Karpas-422 (cell line): ENCODE results near the gene LGI1. TPM values are rescaled to one million over a fixed set of nuclear protein-coding genes. Genes with fewer than 3 reads are reported as not detected.

Experiments used
- DNase-seq: peaks from one replicate; pipeline ENCODE4 v3.0.0-alpha.2; 2015
- H2AFZ ChIP-seq: fragments of 200-600 bp; sonication (generic); 2 replicates; pipeline ENCODE4 v1.6.1; 2014; ENCODE audit warnings: antibody characterized with exemption, low read length, mixed read lengths
- H3K27ac ChIP-seq: fragments of 200-600 bp; sonication (generic); 2 replicates; pipeline ENCODE4 v1.5.1; 2014; ENCODE audit warnings: mild to moderate bottlenecking, low read length, moderate library complexity
- H3K27me3 ChIP-seq: fragments of 200-600 bp; sonication (generic); 2 replicates; pipeline ENCODE4 v1.6.1; 2014; ENCODE audit warnings: low read length, mixed read lengths
- H3K36me3 ChIP-seq: fragments of 200-600 bp; sonication (generic); 2 replicates; pipeline ENCODE4 v1.6.1; 2014; ENCODE audit warnings: low read length, mixed read lengths; ENCODE audit not compliant: insufficient read depth
- H3K4me1 ChIP-seq: fragments of 200-600 bp; sonication (generic); 2 replicates; pipeline ENCODE4 v1.6.1; 2014; ENCODE audit warnings: mild to moderate bottlenecking, low read length, mixed read lengths
- H3K4me2 ChIP-seq: fragments of 200-600 bp; sonication (generic); 2 replicates; pipeline ENCODE4 v1.6.1; 2014; ENCODE audit warnings: low read length, low read depth, mild to moderate bottlenecking; ENCODE audit not compliant: poor library complexity, severe bottlenecking
- H3K4me3 ChIP-seq: fragments of 200-600 bp; sonication (generic); 2 replicates; pipeline ENCODE4 v1.5.1; 2014; ENCODE audit warnings: mild to moderate bottlenecking, antibody characterized with exemption, low read length, mixed read lengths
- H3K79me2 ChIP-seq: fragments of 200-600 bp; sonication (generic); 2 replicates; pipeline ENCODE4 v1.6.1; 2014; ENCODE audit warnings: mild to moderate bottlenecking, low read length, mixed read lengths
- H3K9ac ChIP-seq: fragments of 200-600 bp; sonication (generic); 2 replicates; pipeline ENCODE4 v1.6.0; 2014; ENCODE audit warnings: low read length
- H3K9me2 ChIP-seq: fragments of 200-600 bp; sonication (generic), shearing (Covaris generic); replicated peaks from 2 replicates; pipeline ENCODE4 v1.6.0; 2014; ENCODE audit warnings: mild to moderate bottlenecking, low read length, moderate library complexity; ENCODE audit not compliant: insufficient read depth
- H3K9me3 ChIP-seq: fragments of 300-700, 200-600 bp; sonication (generic); 2 replicates; pipeline ENCODE4 v1.6.1; 2014; ENCODE audit warnings: low read length, mixed read lengths
- H4K20me1 ChIP-seq: fragments of 200-600 bp; sonication (generic); 2 replicates; pipeline ENCODE4 v1.6.1; 2014; ENCODE audit warnings: mild to moderate bottlenecking, antibody characterized with exemption, low read length, low read depth; ENCODE audit not compliant: insufficient read depth
- total RNA-seq: library from RNA; depleted of rRNA; stranded (reverse); fragments of >200 nt; shearing (Covaris generic); gene quantifications from 2 replicates; pipeline ENCODE4 v1.2.3, GENCODE V29; 2014; ENCODE audit warnings: low replicate concordance

Gene LGI1
- total RNA-seq, 1 experiment from 2014 or later: not detected

DNA sequence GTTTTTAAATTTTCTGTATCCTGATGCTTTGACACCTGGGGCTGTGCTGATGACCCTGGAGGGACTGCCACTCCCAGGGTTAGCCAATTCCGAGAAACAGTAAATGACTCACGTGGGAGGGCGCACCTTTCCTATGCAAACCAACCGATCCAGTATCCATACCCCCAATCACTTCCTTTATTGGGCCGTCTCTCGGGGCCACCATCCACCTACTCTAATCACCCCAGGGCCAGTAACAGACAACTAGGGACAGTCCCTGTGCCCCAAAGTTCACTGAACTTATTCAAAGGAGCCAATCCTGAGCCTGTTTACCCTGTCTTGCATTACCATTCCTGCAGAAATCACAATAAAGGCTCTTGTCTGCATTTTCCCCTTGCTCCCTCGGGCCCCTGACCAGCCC lies 6.6 kb upstream of the LGI1 start:
- Histone ChIP-seq H3K4me2 (no peak overlapping the region), H3K79me2 (no peaks in the 10 kb centered on the region), H3K36me3 (no peaks in the 10 kb centered on the region)

DNA sequence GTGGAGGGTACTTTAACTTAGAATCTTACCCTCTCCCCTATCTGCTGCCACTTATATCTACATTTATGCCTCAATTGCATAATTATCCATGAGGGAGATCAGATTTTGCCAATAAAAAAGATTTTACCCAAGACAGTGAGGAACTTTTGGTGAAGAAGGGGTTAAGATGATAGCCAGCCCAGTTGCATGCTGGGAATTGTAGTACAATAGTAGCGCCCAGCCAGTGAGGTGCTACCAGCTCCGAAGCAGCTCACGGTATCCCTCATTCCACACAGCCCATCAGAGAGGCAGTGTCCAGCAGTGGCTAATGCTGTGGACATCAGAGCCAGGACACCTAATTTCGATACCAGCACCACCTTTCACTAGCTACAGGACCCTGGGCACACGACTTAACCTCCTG lies 5.9 kb upstream of the LGI1 start:
- H3K79me2 ChIP-seq: no peaks in the 10 kb centered on the region
- H4K20me1 ChIP-seq: no peaks in the 10 kb centered on the region
- H3K27me3 ChIP-seq: no peaks in the 10 kb centered on the region
- no peaks in the 10 kb centered on the region for H3K36me3 ChIP-seq
- no peak overlapping the region for H3K27ac ChIP-seq
- H3K4me3 ChIP-seq: no peak overlapping the region
- H3K9ac ChIP-seq: no peak overlapping the region
- no peak overlapping the region for H2AFZ ChIP-seq
- no peaks in the 10 kb centered on the region for H3K4me1 ChIP-seq
- peak overlapping the region; percentile 26 for H3K4me2 ChIP-seq
- peak; percentile 40 for DNase-seq
- H3K9me3 ChIP-seq: no peaks in the 10 kb centered on the region
- H3K9me2 ChIP-seq: no peaks in the 10 kb centered on the region

More for the DNA sequence above, 6.6 kb upstream of the LGI1 start:
- H3K4me3 ChIP-seq: no peak overlapping the region
- H3K9me2 ChIP-seq: no peaks in the 10 kb centered on the region
- H3K9me3 ChIP-seq: no peaks in the 10 kb centered on the region
- no peaks in the 10 kb centered on the region for H4K20me1 ChIP-seq
- no peaks in the 10 kb centered on the region for H3K4me1 ChIP-seq
- no peaks in the 10 kb centered on the region for H3K27me3 ChIP-seq
- H3K9ac ChIP-seq: no peak overlapping the region
- H2AFZ ChIP-seq: no peak overlapping the region
- no peak for DNase-seq
- H3K27ac ChIP-seq: no peak overlapping the region

DNA sequence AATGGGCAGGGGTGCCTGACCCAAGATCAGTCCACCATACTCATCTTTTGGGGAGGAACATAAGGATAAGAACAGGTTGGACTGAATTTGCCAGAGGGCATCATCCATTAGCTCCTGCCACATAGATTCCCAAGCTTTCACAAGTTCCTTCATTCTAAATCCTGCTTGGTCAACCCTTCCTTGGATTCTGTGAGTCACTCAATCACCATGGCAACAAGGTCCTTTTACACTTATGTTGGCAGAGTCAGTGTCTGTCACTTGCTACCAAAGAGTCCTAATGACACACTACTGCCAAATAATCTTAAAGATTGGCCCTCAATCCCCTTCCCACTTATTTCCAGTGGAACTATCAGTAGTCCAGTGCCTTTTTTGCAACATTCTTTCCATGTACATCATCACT lies 5.0 kb upstream of the LGI1 start:
- Histone ChIP-seq H3K79me2 (no peaks in the 10 kb centered on the region), H3K27me3 (no peaks in the 10 kb centered on the region), H3K4me3 (no peak overlapping the region), H3K4me2 (no peak overlapping the region), H4K20me1 (no peaks in the 10 kb centered on the region), H3K9me2 (no peaks in the 10 kb centered on the region), H3K27ac (no peak overlapping the region), H3K9ac (no peak overlapping the region), H3K4me1 (no peaks in the 10 kb centered on the region), H3K36me3 (no peaks in the 10 kb centered on the region), H3K9me3 (no peaks in the 10 kb centered on the region), H2AFZ (no peak overlapping the region)
- DNase-seq: no peak

DNA sequence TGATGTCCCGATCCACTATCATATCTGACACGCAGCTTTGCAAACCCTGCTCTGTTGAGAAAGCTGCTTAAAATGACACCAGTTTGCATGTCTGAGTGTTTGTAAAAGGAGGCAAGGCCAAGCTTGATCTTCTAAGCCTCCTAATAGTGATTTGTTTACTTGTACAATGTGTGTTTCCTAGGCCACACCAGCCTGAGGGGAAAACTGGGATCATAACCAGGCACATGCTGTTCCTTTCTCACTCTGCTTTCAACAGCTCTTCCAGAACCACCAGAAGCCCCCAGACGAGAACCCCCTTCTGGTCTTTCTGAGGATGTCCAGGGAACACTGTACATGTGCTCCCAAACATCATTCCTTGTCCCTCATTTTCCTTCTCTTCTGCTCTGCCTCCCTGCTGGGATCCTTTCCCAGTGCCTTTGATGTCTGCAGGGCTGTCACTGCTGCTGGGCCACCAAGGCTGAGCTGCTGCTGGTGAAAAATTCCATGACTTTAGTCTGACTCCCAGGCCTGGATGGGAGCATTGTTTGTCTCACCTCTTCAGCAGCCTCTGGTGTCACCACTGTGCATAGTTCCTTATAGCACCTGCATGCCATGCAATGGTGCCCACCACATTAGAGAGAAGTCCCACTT lies 4.0 kb upstream of the LGI1 start:
- Histone ChIP-seq H3K79me2 (no peaks in the 10 kb centered on the region), H3K36me3 (no peaks in the 10 kb centered on the region), H3K4me2 (no peak overlapping the region), H3K27me3 (no peaks in the 10 kb centered on the region), H3K9ac (no peak overlapping the region), H3K9me2 (no peaks in the 10 kb centered on the region), H2AFZ (no peak overlapping the region), H3K27ac (no peak overlapping the region), H3K9me3 (no peaks in the 10 kb centered on the region), H4K20me1 (no peaks in the 10 kb centered on the region), H3K4me3 (no peak overlapping the region), H3K4me1 (no peaks in the 10 kb centered on the region)
- DNase-seq: no peak

DNA sequence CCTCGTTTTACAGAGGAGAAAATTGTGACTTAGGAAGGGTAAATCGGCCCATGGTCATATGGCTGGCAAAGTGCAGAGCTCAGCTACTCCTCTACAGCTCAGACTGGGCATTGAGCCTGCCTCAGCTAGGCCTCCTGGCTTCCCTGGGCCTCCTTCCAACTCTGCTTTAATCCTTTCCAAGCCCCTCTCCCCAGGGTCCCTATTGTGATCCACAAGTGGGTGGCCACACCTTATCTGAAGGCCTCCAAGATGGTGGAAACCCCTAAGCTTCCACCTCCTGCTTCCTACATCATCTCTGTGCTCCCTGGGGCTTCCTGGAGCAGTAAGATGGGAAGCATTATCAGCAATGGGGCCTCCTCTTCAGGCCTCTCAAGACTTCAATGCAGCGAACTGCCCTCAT lies 3.0 kb upstream of the LGI1 start:
- DNase-seq: no peak
- Histone ChIP-seq H2AFZ (no peak overlapping the region), H3K27me3 (no peaks in the 10 kb centered on the region), H3K4me2 (no peak overlapping the region), H3K27ac (no peak overlapping the region), H3K9me2 (no peaks in the 10 kb centered on the region), H3K4me3 (no peak overlapping the region), H4K20me1 (no peaks in the 10 kb centered on the region), H3K36me3 (no peaks in the 10 kb centered on the region), H3K4me1 (no peaks in the 10 kb centered on the region), H3K79me2 (no peaks in the 10 kb centered on the region), H3K9me3 (no peaks in the 10 kb centered on the region), H3K9ac (no peak overlapping the region)

DNA sequence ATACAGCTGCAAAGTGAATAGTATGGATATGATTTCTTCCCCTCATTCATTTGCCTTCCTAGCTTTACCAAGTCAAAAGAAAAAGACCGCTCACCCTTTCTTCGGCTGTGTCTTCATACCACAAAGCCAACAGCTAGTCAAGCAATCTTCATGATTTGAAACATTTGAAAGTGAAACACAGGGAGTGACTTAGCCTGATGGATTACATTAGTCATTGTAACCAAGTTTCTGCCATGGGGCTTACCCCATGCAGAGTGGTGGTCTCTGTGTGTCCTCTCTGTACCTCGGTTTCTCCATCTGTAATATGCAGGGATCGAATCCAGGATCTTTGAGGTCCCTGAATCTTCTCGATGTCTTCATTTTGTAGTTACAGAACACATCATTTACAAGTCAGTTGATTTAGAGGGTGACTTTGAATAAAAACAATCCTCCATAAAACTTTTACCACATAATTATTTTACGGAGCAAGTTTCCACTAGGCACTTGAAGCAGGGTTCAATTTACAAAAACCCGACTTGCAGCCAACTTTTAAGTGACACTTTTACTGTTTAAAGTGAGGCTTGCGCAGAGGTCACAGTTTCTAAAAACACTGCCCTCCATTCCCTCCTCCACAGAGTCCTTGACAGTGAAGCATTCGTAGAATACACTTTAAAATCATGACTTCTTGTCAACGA lies 2.2 kb upstream of the LGI1 start:
- H3K9me2 ChIP-seq: no peaks in the 10 kb centered on the region
- no peak overlapping the region for H3K27ac ChIP-seq
- H2AFZ ChIP-seq: no peak overlapping the region
- no peaks in the 10 kb centered on the region for H3K27me3 ChIP-seq
- DNase-seq: no peak
- H3K9ac ChIP-seq: no peak overlapping the region
- no peaks in the 10 kb centered on the region for H3K79me2 ChIP-seq
- no peaks in the 10 kb centered on the region for H3K36me3 ChIP-seq
- no peak overlapping the region for H3K4me3 ChIP-seq
- no peaks in the 10 kb centered on the region for H3K9me3 ChIP-seq
- H3K4me2 ChIP-seq: no peak overlapping the region
- no peaks in the 10 kb centered on the region for H4K20me1 ChIP-seq
- H3K4me1 ChIP-seq: no peaks in the 10 kb centered on the region

DNA sequence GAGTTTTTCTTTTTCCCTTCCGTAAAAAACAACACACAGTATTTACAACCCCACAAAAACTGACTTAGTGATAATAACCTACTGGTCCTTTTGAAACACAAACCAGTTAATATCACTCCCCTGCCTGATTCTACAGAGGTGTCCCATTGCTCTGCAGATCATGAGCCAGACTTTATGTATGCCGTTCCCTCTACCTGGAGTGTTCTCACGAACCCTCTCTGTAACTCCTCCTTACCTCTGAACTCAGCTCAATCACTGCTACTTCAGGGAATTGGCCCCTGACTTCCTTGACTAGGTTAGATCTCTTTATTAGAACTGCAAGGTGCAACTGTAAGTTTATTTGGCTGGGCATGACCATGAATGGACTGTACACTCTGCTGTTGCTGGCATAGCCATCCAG lies 1.6 kb upstream of the LGI1 start:
- Histone ChIP-seq H3K79me2 (no peaks in the 10 kb centered on the region), H3K9me3 (no peaks in the 10 kb centered on the region), H2AFZ (no peak overlapping the region), H3K9ac (no peak overlapping the region), H3K4me1 (no peaks in the 10 kb centered on the region), H3K36me3 (no peaks in the 10 kb centered on the region), H3K27ac (no peak overlapping the region), H3K4me3 (no peak overlapping the region), H3K27me3 (no peaks in the 10 kb centered on the region), H4K20me1 (no peaks in the 10 kb centered on the region), H3K4me2 (no peak overlapping the region), H3K9me2 (no peaks in the 10 kb centered on the region)
- no peak for DNase-seq

DNA sequence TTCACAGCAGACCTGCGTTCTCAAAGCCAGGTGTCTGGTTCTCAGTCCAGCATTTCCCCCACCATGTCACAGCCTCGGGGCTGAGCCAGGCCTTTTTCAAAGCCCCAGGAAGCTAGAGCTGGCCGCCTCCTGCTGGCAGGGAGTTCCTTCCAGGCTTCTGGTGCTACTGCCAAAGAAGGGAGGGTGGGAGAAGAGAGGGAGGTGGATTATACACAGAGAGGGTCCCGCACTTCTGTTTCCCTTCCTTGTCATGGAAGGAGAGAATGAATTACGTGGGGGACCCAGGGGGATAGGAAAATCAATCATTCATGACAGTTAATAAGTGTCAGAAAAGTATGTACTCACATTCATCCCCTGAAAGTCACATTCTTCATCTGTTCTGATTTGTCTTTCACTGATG lies 600 bp upstream of the LGI1 start:
- Histone ChIP-seq H3K27me3 (no peaks in the 10 kb centered on the region), H3K9ac (no peak overlapping the region), H3K4me3 (no peak overlapping the region), H3K9me3 (no peaks in the 10 kb centered on the region), H2AFZ (no peak overlapping the region), H3K27ac (no peak overlapping the region), H3K36me3 (no peaks in the 10 kb centered on the region), H3K9me2 (no peaks in the 10 kb centered on the region), H4K20me1 (no peaks in the 10 kb centered on the region), H3K4me2 (no peak overlapping the region), H3K79me2 (no peaks in the 10 kb centered on the region), H3K4me1 (no peaks in the 10 kb centered on the region)
- no peak for DNase-seq
